Right lobe of liver (tissue), 6 donors: Measurements from ENCODE around the gene AHR. TPM values are rescaled to one million over a fixed set of nuclear protein-coding genes. Genes with fewer than 3 reads are reported as not detected.

Experiments
- ATAC-seq, 4 donors: fragments of 200-7000 bp; cut with Tn5 transposase; one replicate each; pipeline ENCODE4 v1.9.1; 2020; ENCODE audit warnings: mild to moderate bottlenecking in 4 of 4, moderate library complexity in 4 of 4
- DNase-seq, 3 donors: peaks; one replicate each; pipeline ENCODE4 v3.0.0-alpha.2; 2020
- H3K27ac ChIP-seq, 3 donors: fragments of 200-600 bp; one replicate each; pipeline ENCODE4 v1.8.0; 2022
- H3K27me3 ChIP-seq, 2 donors: fragments of 200-600 bp; one replicate each; pipeline ENCODE4 v1.8.0; 2022
- H3K36me3 ChIP-seq, 4 donors: fragments of 200-600 bp; sonication (generic) in 1 of 4; one replicate each; pipeline versions ENCODE4 v1.5.1 to v1.8.0; 2017 to 2022; ENCODE audit warnings: control low read depth in 1 of 4
- H3K4me1 ChIP-seq, 4 donors: fragments of 200-600 bp; sonication (generic) in 1 of 4; one replicate each; pipeline versions ENCODE4 v1.5.1 to v1.8.0; 2017 to 2022; ENCODE audit warnings: control low read depth in 1 of 4
- H3K4me3 ChIP-seq, 3 donors: fragments of 200-600 bp; one replicate each; pipeline ENCODE4 v1.8.0; 2022
- H3K9me3 ChIP-seq, 4 donors: fragments of 200-600 bp; sonication (generic) in 1 of 4; one replicate each; pipeline versions ENCODE4 v1.5.1 to v1.8.0; 2017 to 2022; ENCODE audit warnings: control low read depth in 1 of 4
- CTCF ChIP-seq, 4 donors: fragments of 200-600 bp in 3 of 4; fragments of 450-650 bp in 1 of 4; IDR thresholded peaks; one replicate each; pipeline versions ENCODE4 v1.5.1 to v1.8.0; 2016 to 2022; ENCODE audit warnings: antibody characterized with exemption in 4 of 4, mild to moderate bottlenecking in 2 of 4
- POLR2A ChIP-seq: fragments of 450-650 bp; IDR thresholded peaks from one replicate; pipeline ENCODE4 v1.6.1; 2017; ENCODE audit warnings: antibody characterized with exemption, mild to moderate bottlenecking
- WGBS: methylation state at CpG from one replicate; pipeline ENCODE4 v1.1.6; 2018; ENCODE audit warnings: low coverage, low lambda C conversion rate; ENCODE audit not compliant: insufficient coverage; ENCODE audit errors: missing lambda C conversion rate; 5-methylcytosine and 5-hydroxymethylcytosine counted together
- intact Hi-C, 2 donors: fragments of 100-400 bp; cut with DNase I; formaldehyde crosslinking; loops; one replicate each; pipeline versions ENCODE4 v1.11.2 to v1.14.1; 2022
- total RNA-seq, 6 experiments: library from RNA; depleted of rRNA in 2 of 6; stranded (reverse); fragments of >200 nt in 2 of 6; fragmentation: NEBNext Ultra II Directional in 3 of 6; extraction: Animal tissue kit (Norgen Biotek cat#: 25700) in 3 of 6; gene quantifications; one replicate each; pipeline versions ENCODE4 v1.1.0 to v1.2.4, GENCODE V29; 2016 to 2023
- donor health status: DM: no; HTN: yes; CAD: no.
- donor health status: DM: no; HTN: no; CAD: no.
- donor health status: DM: no; HTN: no; CAD: no.
- donor health status: DM: no; HTN: yes; CAD: no.
- donor health status: DM: no; HTN: yes; CAD: no.

AHR gene
- total RNA-seq, 6 experiments from 2014 or later, result 31.2 to 67.9 (median 41.0) TPM

- Histone ChIP-seq H3K9me3 (peaks cover 0 to 5% (median 0%) of the 10 kb centered on the region in 4 donors), H3K27ac (no peak overlapping the region), H3K36me3 (no peaks in the 10 kb centered on the region), H3K27me3 (no peaks in the 10 kb centered on the region), H3K4me1 (no peaks in the 10 kb centered on the region), H3K4me3 (no peak overlapping the region)
- intact Hi-C loops, result no loop called here
- DNase-seq, result no peak
- ATAC-seq, result peak in 1 of 4 donors; percentile 26
- WGBS, result 67% methylated on average over 2 of the region's 6 CpGs
- TF ChIP-seq CTCF (IDR thresholded peaks at IDR 0.05) (no peak), POLR2A (no peak)
These were observed 56.0 kb downstream of the AHR start for GRCh38 chr7:17354473-17354872.

- Histone ChIP-seq H3K36me3 (no peaks in the 10 kb centered on the region), H3K27ac (no peak overlapping the region), H3K4me3 (no peak overlapping the region), H3K9me3 (peaks cover 0 to 2% (median 0%) of the 10 kb centered on the region in 4 donors), H3K27me3 (no peaks in the 10 kb centered on the region), H3K4me1 (no peaks in the 10 kb centered on the region)
- DNase-seq (no peak), ATAC-seq (peak in 1 of 4 donors; percentile 7)
- intact Hi-C loops, result no loop called here
- no peak for TF ChIP-seq CTCF (IDR thresholded peaks at IDR 0.05)
These were observed 56.6 kb downstream of the AHR start for GRCh38 chr7:17355050-17355449.

GRCh38 chr7:17357952-17358351, 59.5 kb downstream of the AHR start:
- DNase-seq (no peak), ATAC-seq (no peak)
- Histone ChIP-seq H3K9me3 (no peaks in the 10 kb centered on the region), H3K27ac (no peak overlapping the region), H3K36me3 (no peaks in the 10 kb centered on the region), H3K4me1 (no peaks in the 10 kb centered on the region), H3K4me3 (no peak overlapping the region), H3K27me3 (no peaks in the 10 kb centered on the region)
- 92% methylated on average over 2 of the region's 2 CpGs for WGBS
- intact Hi-C loops, result no loop called here
- TF ChIP-seq POLR2A (no peak), CTCF (IDR thresholded peaks at IDR 0.05) (no peak)

GRCh38 chr7:17359610-17360009, 61.2 kb downstream of the AHR start:
- ATAC-seq, result no peak
- H3K27me3 ChIP-seq, result no peaks in the 10 kb centered on the region
- intact Hi-C loops, result no loop called here
- TF ChIP-seq CTCF (IDR thresholded peaks at IDR 0.05), result no peak
- H3K27ac ChIP-seq, result no peak overlapping the region
- H3K36me3 ChIP-seq, result no peaks in the 10 kb centered on the region
- H3K4me1 ChIP-seq, result no peaks in the 10 kb centered on the region
- 82% methylated on average over 2 of the region's 6 CpGs for WGBS
- no peak overlapping the region for H3K4me3 ChIP-seq
- H3K9me3 ChIP-seq, result no peaks in the 10 kb centered on the region
- DNase-seq, result no peak

- Histone ChIP-seq H3K36me3 (no peaks in the 10 kb centered on the region), H3K9me3 (no peaks in the 10 kb centered on the region), H3K4me3 (no peak overlapping the region), H3K27me3 (no peaks in the 10 kb centered on the region), H3K4me1 (no peaks in the 10 kb centered on the region), H3K27ac (no peak overlapping the region)
- no peak for DNase-seq
- 96% methylated on average over 23 of the region's 23 CpGs for WGBS
- no peak for TF ChIP-seq CTCF (IDR thresholded peaks at IDR 0.05)
- no peak for TF ChIP-seq POLR2A
- no peak for ATAC-seq
- intact Hi-C loops, result no loop called here
These were observed 64.1 kb downstream of the AHR start for GRCh38 chr7:17362439-17363105.
